B cell (primary cell): Measurements from ENCODE around the gene PLVAP. TPM values are rescaled to one million over a fixed set of nuclear protein-coding genes. Genes with fewer than 3 reads are reported as not detected.

ENCODE experiments used
- ATAC-seq: fragments of 200-7000 bp; cut with Tn5 transposase; one replicate; pipeline ENCODE4 v1.10.0; 2021; ENCODE audit warnings: low read depth, mild to moderate bottlenecking, moderate number of reproducible peaks, moderate library complexity
- CTCF ChIA-PET: fragments of 350-600 bp; sonication (Branson Sonifier 250); formaldehyde crosslinking; loops from one replicate; lab custom pipeline; 2021; ENCODE audit warnings: antibody characterized with exemption, inconsistent platforms; lab: Charles Lee
- POLR2A ChIA-PET: fragments of 350-600 bp; sonication (Branson Sonifier 250); formaldehyde crosslinking; loops from one replicate; lab custom pipeline; 2021; ENCODE audit warnings: antibody characterized with exemption; lab: Charles Lee
- DNase-seq: peaks from one replicate; pipeline ENCODE4 v3.0.0; 2013
- H2AFZ ChIP-seq: 2 replicates; pipeline ENCODE4 v1.6.1; 2012; ENCODE audit warnings: mild to moderate bottlenecking, low read depth, low read length; ENCODE audit not compliant: insufficient read depth, poor library complexity, severe bottlenecking
- H3K27ac ChIP-seq, 2 donors: 1 replicate in 1 of 2; 2 replicates in 1 of 2; pipeline ENCODE4 v1.5.1; 2012 to 2013; ENCODE audit warnings: low read length in 2 of 2, mild to moderate bottlenecking in 2 of 2, moderate library complexity in 1 of 2
- H3K27me3 ChIP-seq, 4 experiments: fragments of 200-600 bp in 1 of 4; sonication (generic) in 1 of 4; replicated peaks in 1 of 4; 1 replicate in 2 of 4; 2 replicates in 2 of 4; pipeline versions ENCODE4 v1.6.1 to v1.7.0; 2013 to 2016; ENCODE audit warnings: low read length in 3 of 4, mild to moderate bottlenecking in 2 of 4, mixed read lengths in 1 of 4, moderate library complexity in 1 of 4; ENCODE audit not compliant: insufficient read depth in 4 of 4, control insufficient read depth in 3 of 4; ENCODE audit errors: control extremely low read depth in 1 of 4
- H3K36me3 ChIP-seq, 2 experiments: replicated peaks in 1 of 2; 1 replicate in 1 of 2; 2 replicates in 1 of 2; pipeline versions ENCODE4 v1.6.1 to v1.7.1; 2013; ENCODE audit warnings: low read length in 1 of 2; ENCODE audit not compliant: insufficient read depth in 2 of 2, control insufficient read depth in 1 of 2; ENCODE audit errors: control extremely low read depth in 1 of 2, extremely low read depth in 1 of 2
- H3K4me1 ChIP-seq, 2 donors: fragments of 200-600 bp in 1 of 2; sonication (generic) in 1 of 2; 1 replicate in 1 of 2; 2 replicates in 1 of 2; pipeline versions ENCODE4 v1.5.1 to v1.6.1; 2013 to 2017; ENCODE audit warnings: low read length in 2 of 2; ENCODE audit not compliant: control insufficient read depth in 2 of 2, insufficient read depth in 2 of 2
- H3K4me2 ChIP-seq: replicated peaks from 2 replicates; pipeline ENCODE3; 2012; ENCODE audit warnings: mild to moderate bottlenecking, low read depth, low read length; ENCODE audit not compliant: poor library complexity, severe bottlenecking
- H3K4me3 ChIP-seq, 5 experiments: fragments of 200-600 bp in 1 of 5; sonication (generic) in 1 of 5; 1 replicate in 3 of 5; 2 replicates in 2 of 5; pipeline versions ENCODE4 v1.5.1 to v1.7.0; 2011 to 2016; ENCODE audit warnings: low read length in 4 of 5, mild to moderate bottlenecking in 4 of 5, low read depth in 2 of 5, control low read depth in 1 of 5, moderate library complexity in 1 of 5; ENCODE audit not compliant: insufficient read depth in 1 of 5; ENCODE audit errors: control extremely low read depth in 1 of 5, extremely low read depth in 1 of 5
- H3K79me2 ChIP-seq: fragments of 200-600 bp; sonication (generic); one replicate; pipeline ENCODE4 v1.6.0; 2016; ENCODE audit warnings: low read length; ENCODE audit not compliant: control insufficient read depth, insufficient read depth
- H3K9ac ChIP-seq: fragments of 200-600 bp; sonication (generic); 2 replicates; pipeline ENCODE4 v1.6.1; 2017; ENCODE audit warnings: mild to moderate bottlenecking, low read length, moderate library complexity
- H3K9me3 ChIP-seq, 3 donors: one replicate each; pipeline versions ENCODE4 v1.6.1 to v1.7.1; 2013; ENCODE audit warnings: low read length in 2 of 3; ENCODE audit not compliant: control insufficient read depth in 2 of 3, insufficient read depth in 1 of 3; ENCODE audit errors: control extremely low read depth in 1 of 3
- H4K20me1 ChIP-seq: 2 replicates; pipeline ENCODE4 v1.6.0; 2012; ENCODE audit warnings: mild to moderate bottlenecking, low read length; ENCODE audit not compliant: insufficient read depth, control insufficient read depth, poor library complexity, severe bottlenecking
- H3K27ac Mint-ChIP-seq: one replicate; pipeline ENCODE4 v1.8.0; 2021; ENCODE audit warnings: mixed read lengths
- H3K27me3 Mint-ChIP-seq: one replicate; pipeline ENCODE4 v1.8.0; 2021; ENCODE audit warnings: mixed read lengths
- H3K4me1 Mint-ChIP-seq: one replicate; pipeline ENCODE4 v1.8.0; 2021; ENCODE audit warnings: mixed read lengths
- H3K4me3 Mint-ChIP-seq: one replicate; pipeline ENCODE4 v1.8.0; 2021; ENCODE audit warnings: mixed read lengths
- H3K9me3 Mint-ChIP-seq: one replicate; pipeline ENCODE4 v1.8.0; 2022; ENCODE audit warnings: mixed read lengths; ENCODE audit not compliant: insufficient read depth
- EZH2 ChIP-seq: IDR thresholded peaks from 2 replicates; pipeline ENCODE4 v1.6.1; 2012; ENCODE audit warnings: borderline replicate concordance, low read depth, mild to moderate bottlenecking, moderate library complexity, low read length; ENCODE audit not compliant: insufficient read depth, poor library complexity, severe bottlenecking
- WGBS: methylation state at CpG from one replicate; pipeline ENCODE4 v1.1.5; 2013; ENCODE audit warnings: missing lambda C conversion rate; ENCODE audit not compliant: insufficient coverage; 5-methylcytosine and 5-hydroxymethylcytosine counted together
- intact Hi-C: fragments of 100-400 bp; cut with micrococcal nuclease; formaldehyde crosslinking; loops from one replicate; pipeline ENCODE4 v1.10.0; 2022
- polyA plus RNA-seq: library from polyadenylated mRNA; depleted of rRNA; stranded (reverse); fragments of >200 nt; gene quantifications from 2 replicates; pipeline ENCODE4 v1.2.3, GENCODE V29; 2012
- total RNA-seq, 2 donors: library from RNA; stranded (reverse); fragments of 120-200 nt in 1 of 2; gene quantifications; 1 replicate in 1 of 2; 2 replicates in 1 of 2; pipeline versions ENCODE4 v1.2.3 to v1.2.4, GENCODE V29; 2013 to 2022
- TF ChIP-seq, protein P1 (sequence below): fragments of 200-600 bp; IDR thresholded peaks from one replicate; pipeline ENCODE4 v1.8.0; 2022; ENCODE audit warnings: antibody characterized with exemption, mild to moderate bottlenecking

Gene PLVAP
- total and polyA plus RNA-seq, 2 donors (not counting 1 experiment from before 2014, with no cell fraction given) = 0.06 TPM; not detected in 1

DNA sequence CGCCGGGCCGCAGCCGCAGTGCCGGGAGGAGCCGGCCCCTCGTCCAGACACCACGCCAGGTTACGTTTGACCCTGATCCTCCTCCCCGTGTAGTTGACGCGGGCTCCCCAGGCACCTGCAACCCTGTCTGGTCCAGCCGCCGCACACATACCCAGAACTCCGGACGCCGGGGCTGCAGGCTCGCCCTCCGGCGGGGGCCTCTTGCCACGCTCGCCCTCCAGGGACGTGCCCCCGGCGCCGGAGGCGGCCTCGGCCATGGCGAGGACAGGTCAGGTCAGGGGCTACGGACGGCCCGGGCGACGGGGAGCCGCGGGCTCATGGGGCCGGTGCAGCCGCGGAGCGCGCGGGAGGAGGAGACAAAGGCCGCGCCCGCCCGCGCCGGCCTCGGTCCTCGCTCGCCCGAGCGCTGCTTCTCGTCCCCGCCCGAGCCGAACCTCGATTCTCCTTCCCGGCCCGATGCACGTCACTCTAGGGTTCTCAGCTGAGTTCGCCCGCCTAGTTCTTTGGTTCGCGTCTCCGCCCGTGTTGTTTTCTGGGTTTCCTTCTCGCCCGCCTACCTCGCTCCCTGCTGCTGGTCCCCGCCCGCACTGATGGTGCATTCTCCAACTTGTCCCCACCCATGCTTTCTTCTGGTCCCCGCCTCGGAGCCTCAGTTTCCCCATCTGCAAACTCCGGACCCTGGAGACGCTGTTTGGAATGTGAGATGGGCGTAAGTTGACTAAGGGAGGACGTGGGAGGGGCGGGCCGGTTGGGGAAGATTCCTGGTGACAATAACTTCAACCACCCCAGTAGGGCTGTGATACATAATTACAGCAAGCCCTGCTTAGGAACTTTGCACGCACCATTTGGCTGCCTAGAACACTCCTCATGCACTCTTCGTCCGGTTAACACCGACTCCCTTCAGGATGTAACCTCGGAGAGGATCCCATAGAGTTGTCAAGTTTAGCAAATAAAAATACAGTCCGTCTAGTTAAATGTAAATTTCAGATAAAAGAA, 42.4 kb downstream of the PLVAP start, which contains the start of gene ANO8:
Gene ANO8, minus strand, starts transcription at position 442 of the 996 bp plus-strand sequence. Its CDS starts 185 bp downstream, at position 257.
- peak; percentile 97 for DNase-seq
- ChIA-PET POLR2A (interaction anchor here (0.9 to 1.7 kb wide), 3 partner anchors 26 to 85 kb away, joined by 3 to 5 read pairs (median 3); partner anchors contain the start of genes DDA1 and MVB12A), CTCF (interaction anchor here (0.8 to 1.8 kb wide), 4 partner anchors 11 to 57 kb away, joined by 3 to 13 read pairs (median 5); partner anchors contain the start of gene MRPL34)
- no peaks in the 10 kb centered on the region for H4K20me1 ChIP-seq
- peaks cover 22 to 34% of the 10 kb centered on the region in 2 donors for H3K4me1 ChIP-seq
- peak within 1 kb of the TSS; percentile 19 to 71 (median 63) for H3K4me3 ChIP-seq
- peak within 1 kb of the TSS; percentile 75 for H3K9ac ChIP-seq
- Mint-ChIP-seq H3K4me1 (peaks cover 48% of the 10 kb centered on the region), H3K27me3 (peaks cover 6% of the 10 kb centered on the region), H3K27ac (peak within 1 kb of the TSS; percentile 83), H3K9me3 (no peaks in the 10 kb centered on the region), H3K4me3 (peak within 1 kb of the TSS; percentile 90)
- ATAC-seq = peak; percentile 66
- H3K79me2 ChIP-seq = peaks cover 9% of the 10 kb centered on the region
- H3K27ac ChIP-seq = no peak within 1 kb of the TSS
- peaks cover 0 to 23% (median 0%) of the 10 kb centered on the region in 4 experiments for H3K27me3 ChIP-seq
- peak within 1 kb of the TSS; percentile 97 for H3K4me2 ChIP-seq
- H3K36me3 ChIP-seq = no peaks in the 10 kb centered on the region
- intact Hi-C loops = no loop called here
- WGBS = 3% methylated on average over 77 of the region's 86 CpGs
- peak within 1 kb of the TSS; percentile 99 for H2AFZ ChIP-seq
- peaks cover 0 to 10% (median 0%) of the 10 kb centered on the region in 3 donors for H3K9me3 ChIP-seq
- no peak for TF ChIP-seq EZH2
- TF ChIP-seq, protein P1, sequence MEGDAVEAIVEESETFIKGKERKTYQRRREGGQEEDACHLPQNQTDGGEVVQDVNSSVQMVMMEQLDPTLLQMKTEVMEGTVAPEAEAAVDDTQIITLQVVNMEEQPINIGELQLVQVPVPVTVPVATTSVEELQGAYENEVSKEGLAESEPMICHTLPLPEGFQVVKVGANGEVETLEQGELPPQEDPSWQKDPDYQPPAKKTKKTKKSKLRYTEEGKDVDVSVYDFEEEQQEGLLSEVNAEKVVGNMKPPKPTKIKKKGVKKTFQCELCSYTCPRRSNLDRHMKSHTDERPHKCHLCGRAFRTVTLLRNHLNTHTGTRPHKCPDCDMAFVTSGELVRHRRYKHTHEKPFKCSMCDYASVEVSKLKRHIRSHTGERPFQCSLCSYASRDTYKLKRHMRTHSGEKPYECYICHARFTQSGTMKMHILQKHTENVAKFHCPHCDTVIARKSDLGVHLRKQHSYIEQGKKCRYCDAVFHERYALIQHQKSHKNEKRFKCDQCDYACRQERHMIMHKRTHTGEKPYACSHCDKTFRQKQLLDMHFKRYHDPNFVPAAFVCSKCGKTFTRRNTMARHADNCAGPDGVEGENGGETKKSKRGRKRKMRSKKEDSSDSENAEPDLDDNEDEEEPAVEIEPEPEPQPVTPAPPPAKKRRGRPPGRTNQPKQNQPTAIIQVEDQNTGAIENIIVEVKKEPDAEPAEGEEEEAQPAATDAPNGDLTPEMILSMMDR = no peak
